NB4 (cell line): ENCODE results near the gene TMEM106C.

Experiments used
- MYC ChIP-seq: IDR thresholded peaks from 2 replicates; pipeline ENCODE4 v1.6.1; 2011; ENCODE audit warnings: low read depth, low read length
- POLR2A ChIP-seq: IDR thresholded peaks from 2 replicates; pipeline ENCODE4 v1.6.1; 2011; ENCODE audit warnings: mild to moderate bottlenecking; ENCODE audit not compliant: insufficient read length; ENCODE audit errors: extremely low read depth
- TF ChIP-seq, protein P1 (sequence below): IDR thresholded peaks from one replicate; pipeline ENCODE4 v1.5.1; 2012; ENCODE audit warnings: low read depth, low read length
- TF ChIP-seq, protein P2 (sequence below): IDR thresholded peaks from 2 replicates; pipeline ENCODE4 v1.6.1; 2011; ENCODE audit warnings: low read depth, low read length

DNA sequence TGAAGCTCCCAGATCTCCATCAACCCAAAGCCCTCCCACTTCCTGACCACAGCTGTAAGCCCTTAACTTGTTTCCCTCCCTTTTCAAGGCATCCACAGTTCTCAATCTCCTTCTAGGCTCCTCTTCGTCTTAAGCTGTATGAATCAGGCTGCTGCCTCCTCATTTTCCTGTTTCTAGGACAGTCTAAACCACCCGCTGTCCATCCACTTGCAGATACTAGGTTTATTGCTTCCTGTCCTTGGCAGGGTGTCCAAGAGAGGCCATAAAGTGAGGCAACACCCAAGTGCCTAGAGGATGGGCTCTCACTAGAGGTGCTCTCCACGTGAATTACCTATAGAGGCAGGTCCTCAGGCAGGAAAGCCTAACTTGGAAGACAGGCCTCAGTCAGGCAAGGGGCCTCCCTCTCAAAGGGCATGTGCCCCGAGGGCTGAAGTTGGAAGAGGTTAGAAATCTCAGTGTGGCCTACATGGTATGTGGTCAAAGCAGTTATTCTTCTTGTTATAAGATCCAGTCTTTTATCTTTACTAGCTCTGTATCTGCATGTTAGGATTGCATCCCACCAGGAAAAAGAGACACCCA, 8.8 kb upstream of the TMEM106C start:
- TF ChIP-seq, protein P1, sequence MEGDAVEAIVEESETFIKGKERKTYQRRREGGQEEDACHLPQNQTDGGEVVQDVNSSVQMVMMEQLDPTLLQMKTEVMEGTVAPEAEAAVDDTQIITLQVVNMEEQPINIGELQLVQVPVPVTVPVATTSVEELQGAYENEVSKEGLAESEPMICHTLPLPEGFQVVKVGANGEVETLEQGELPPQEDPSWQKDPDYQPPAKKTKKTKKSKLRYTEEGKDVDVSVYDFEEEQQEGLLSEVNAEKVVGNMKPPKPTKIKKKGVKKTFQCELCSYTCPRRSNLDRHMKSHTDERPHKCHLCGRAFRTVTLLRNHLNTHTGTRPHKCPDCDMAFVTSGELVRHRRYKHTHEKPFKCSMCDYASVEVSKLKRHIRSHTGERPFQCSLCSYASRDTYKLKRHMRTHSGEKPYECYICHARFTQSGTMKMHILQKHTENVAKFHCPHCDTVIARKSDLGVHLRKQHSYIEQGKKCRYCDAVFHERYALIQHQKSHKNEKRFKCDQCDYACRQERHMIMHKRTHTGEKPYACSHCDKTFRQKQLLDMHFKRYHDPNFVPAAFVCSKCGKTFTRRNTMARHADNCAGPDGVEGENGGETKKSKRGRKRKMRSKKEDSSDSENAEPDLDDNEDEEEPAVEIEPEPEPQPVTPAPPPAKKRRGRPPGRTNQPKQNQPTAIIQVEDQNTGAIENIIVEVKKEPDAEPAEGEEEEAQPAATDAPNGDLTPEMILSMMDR = no peak
- TF ChIP-seq POLR2A = no peak
- TF ChIP-seq, protein P2, sequence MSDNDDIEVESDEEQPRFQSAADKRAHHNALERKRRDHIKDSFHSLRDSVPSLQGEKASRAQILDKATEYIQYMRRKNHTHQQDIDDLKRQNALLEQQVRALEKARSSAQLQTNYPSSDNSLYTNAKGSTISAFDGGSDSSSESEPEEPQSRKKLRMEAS = no peak
- TF ChIP-seq MYC = no peak
